ENCODE data around the gene BNIPL. TPM values are rescaled to one million over a fixed set of nuclear protein-coding genes. Genes with fewer than 3 reads are reported as not detected.

Gene BNIPL
- total RNA-seq, 1 experiment from 2014 or later: 0.46 TPM

- ChIA-PET CTCF (interaction anchor here (0.5 to 0.9 kb wide), 3 partner anchors 181 to 966 kb away, joined by 3 read pairs; partner anchors contain the start of gene S100A11), POLR2A (interaction anchor here (0.6 to 0.9 kb wide), 4 partner anchors 8 to 59 kb away, joined by 3 to 5 read pairs (median 4); no protein-coding TSS in a partner anchor)
- Histone ChIP-seq H3K4me1 (ENCODE audit: control insufficient read depth, insufficient read depth, low read length) (peaks cover 13% of the 10 kb centered on the region), H3K36me3 (ENCODE audit: control insufficient read depth, insufficient read depth, low read length) (peaks cover 2% of the 10 kb centered on the region; the same call in 1 of the 2 replicates), H3K9me3 (ENCODE audit: control insufficient read depth, insufficient read depth, low read depth, low read length) (no peaks in the 10 kb centered on the region), H3K27me3 (ENCODE audit: control insufficient read depth, insufficient read depth, low read length) (no peaks in the 10 kb centered on the region), H3K4me3 (ENCODE audit: low read depth in 2 of 2, low read length in 2 of 2) (peak within 1 kb of the TSS; percentile 88 to 94), H3K27ac (ENCODE audit: low read length) (peak within 1 kb of the TSS; percentile 99)
- in situ Hi-C loops (cut with HindIII; ENCODE audit: low pct_unique_long_range_greater_than_20kb, low sequenced_read_pairs): no loop called here
- DNase-seq (ENCODE audit: low read depth, low spot score) (peak; percentile 88), ATAC-seq (peak; percentile 96)
- TF ChIP-seq SIN3A (IDR thresholded peaks at IDR 0.05; ENCODE audit: borderline replicate concordance, insufficient read depth, low read depth, low read length) (0 out of 2 replicates have a peak, but pooled peaks have one; percentile 40), REST (IDR thresholded peaks at IDR 0.05; ENCODE audit: insufficient read depth in 1 of 2, low read depth in 2 of 2, low read length in 1 of 2) (peak in 1 of 2 experiments; percentile 33; a peak in 1 of 4 replicates), TCF7L2 (IDR thresholded peaks at IDR 0.05; ENCODE audit: low read depth, low read length) (peak; percentile 72; the same call in 1 of the 2 replicates), CTCF (IDR thresholded peaks at IDR 0.05) (peak; percentile 99), POLR2AphosphoS5 (IDR thresholded peaks at IDR 0.05; ENCODE audit: low read depth, low read length) (peak; percentile 75)
- intact Hi-C loops (cut with micrococcal nuclease; ENCODE audit: unreplicated experiment): no loop called here
- BruUV-seq (replicated peaks): TSS peak; percentile 90
These were observed 34.3 kb downstream of the BNIPL start, which contains the start of gene GABPB2 for GRCh38 chr1:151070474-151071276. GABPB2 (plus strand) TSS chr1:151070761; CDS start chr1:151088190, 17,429 bp downstream.

DNA sequence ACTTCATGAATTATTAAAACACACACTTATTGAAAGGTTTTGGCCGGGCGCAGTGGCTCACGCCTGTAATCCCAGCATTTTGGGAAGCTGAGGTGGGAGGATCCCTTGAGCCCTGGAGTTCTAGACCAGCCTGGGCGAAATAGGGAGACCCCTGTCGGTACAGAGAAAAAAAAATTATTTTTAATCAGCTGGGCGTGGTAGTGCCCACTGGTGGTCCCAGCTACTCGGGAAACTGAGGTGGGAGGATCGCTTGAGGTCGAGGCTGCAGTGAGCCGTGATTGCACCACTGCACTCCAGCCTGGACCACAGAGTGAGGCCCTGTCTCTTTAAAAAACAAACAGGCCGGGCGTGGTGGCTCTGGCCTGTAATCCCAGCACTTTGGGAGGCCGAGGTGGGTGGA lies 35.8 kb downstream of the BNIPL start:
- H3K27ac ChIP-seq (ENCODE audit: low read length): no peak overlapping the region
- intact Hi-C loops (cut with micrococcal nuclease; ENCODE audit: unreplicated experiment): no loop called here
- H3K4me1 ChIP-seq (ENCODE audit: control insufficient read depth, insufficient read depth, low read length): peaks cover 13% of the 10 kb centered on the region
- BruUV-seq (replicated peaks): no TSS peak
- H3K27me3 ChIP-seq (ENCODE audit: control insufficient read depth, insufficient read depth, low read length): no peaks in the 10 kb centered on the region
- H3K4me3 ChIP-seq (ENCODE audit: low read depth in 2 of 2, low read length in 2 of 2): no peak overlapping the region
- in situ Hi-C loops (cut with HindIII; ENCODE audit: low pct_unique_long_range_greater_than_20kb, low sequenced_read_pairs): no loop called here
- ATAC-seq (no peak), DNase-seq (ENCODE audit: low read depth, low spot score) (no peak)
- ChIA-PET POLR2A (no interaction called here), CTCF (no interaction called here)
- TF ChIP-seq TCF7L2 (IDR thresholded peaks at IDR 0.05; ENCODE audit: low read depth, low read length) (no peak), REST (IDR thresholded peaks at IDR 0.05; ENCODE audit: insufficient read depth in 1 of 2, low read depth in 2 of 2, low read length in 1 of 2) (no peak), POLR2AphosphoS5 (IDR thresholded peaks at IDR 0.05; ENCODE audit: low read depth, low read length) (no peak), CTCF (IDR thresholded peaks at IDR 0.05) (no peak)
- peaks cover 2% of the 10 kb centered on the region; the same call in 1 of the 2 replicates for H3K36me3 ChIP-seq (ENCODE audit: control insufficient read depth, insufficient read depth, low read length)
- no peaks in the 10 kb centered on the region for H3K9me3 ChIP-seq (ENCODE audit: control insufficient read depth, insufficient read depth, low read depth, low read length)

Data from Panc1 (cell line).